Neural cell (in vitro differentiated cells): ENCODE measurements around the gene POMT1.

Experiments
- CTCF ChIP-seq: fragments of 450-650 bp; IDR thresholded peaks from 2 replicates; pipeline ENCODE4 v1.5.1; 2014; ENCODE audit warnings: antibody characterized with exemption, mild to moderate bottlenecking, moderate library complexity; ENCODE audit not compliant: poor library complexity, severe bottlenecking
- EP300 ChIP-seq: fragments of 450-650 bp; conservative IDR thresholded peaks from 2 replicates; pipeline ENCODE4 v1.6.1; 2014; ENCODE audit warnings: antibody characterized with exemption, mild to moderate bottlenecking, moderate library complexity; ENCODE audit not compliant: poor library complexity, severe bottlenecking
- EZH2 ChIP-seq: fragments of 200-600, 300-800 bp; shearing (Covaris generic), sonication (generic); IDR thresholded peaks from 2 replicates; pipeline ENCODE4 v1.6.1; 2014; ENCODE audit warnings: antibody characterized with exemption, low read length, borderline replicate concordance, mild to moderate bottlenecking; ENCODE audit not compliant: insufficient read depth, poor library complexity, severe bottlenecking
- MXI1 ChIP-seq: fragments of 450-650 bp; conservative IDR thresholded peaks from 2 replicates; pipeline ENCODE4 v1.6.1; 2014; ENCODE audit warnings: antibody characterized with exemption, mild to moderate bottlenecking; ENCODE audit not compliant: poor library complexity, severe bottlenecking
- POLR2AphosphoS5 ChIP-seq: IDR thresholded peaks from 2 replicates; pipeline ENCODE4 v1.6.1; 2012
- RAD21 ChIP-seq: fragments of 450-650 bp; conservative IDR thresholded peaks from 2 replicates; pipeline ENCODE4 v1.6.1; 2014; ENCODE audit warnings: antibody characterized with exemption, mild to moderate bottlenecking, moderate library complexity
- SMC3 ChIP-seq: fragments of 450-650 bp; conservative IDR thresholded peaks from 2 replicates; pipeline ENCODE4 v1.6.1; 2014; ENCODE audit warnings: antibody characterized with exemption, mild to moderate bottlenecking, moderate library complexity; ENCODE audit not compliant: poor library complexity
- TF ChIP-seq, protein P1 (sequence below): IDR thresholded peaks from 2 replicates; pipeline ENCODE4 v1.6.1; 2012; ENCODE audit warnings: borderline replicate concordance

- TF ChIP-seq POLR2AphosphoS5 (no peak), CTCF (peak; percentile 46), RAD21 (peak; percentile 41), SMC3 (peak; percentile 53), EZH2 (no peak), MXI1 (no peak), EP300 (no peak)
- TF ChIP-seq, protein P1, sequence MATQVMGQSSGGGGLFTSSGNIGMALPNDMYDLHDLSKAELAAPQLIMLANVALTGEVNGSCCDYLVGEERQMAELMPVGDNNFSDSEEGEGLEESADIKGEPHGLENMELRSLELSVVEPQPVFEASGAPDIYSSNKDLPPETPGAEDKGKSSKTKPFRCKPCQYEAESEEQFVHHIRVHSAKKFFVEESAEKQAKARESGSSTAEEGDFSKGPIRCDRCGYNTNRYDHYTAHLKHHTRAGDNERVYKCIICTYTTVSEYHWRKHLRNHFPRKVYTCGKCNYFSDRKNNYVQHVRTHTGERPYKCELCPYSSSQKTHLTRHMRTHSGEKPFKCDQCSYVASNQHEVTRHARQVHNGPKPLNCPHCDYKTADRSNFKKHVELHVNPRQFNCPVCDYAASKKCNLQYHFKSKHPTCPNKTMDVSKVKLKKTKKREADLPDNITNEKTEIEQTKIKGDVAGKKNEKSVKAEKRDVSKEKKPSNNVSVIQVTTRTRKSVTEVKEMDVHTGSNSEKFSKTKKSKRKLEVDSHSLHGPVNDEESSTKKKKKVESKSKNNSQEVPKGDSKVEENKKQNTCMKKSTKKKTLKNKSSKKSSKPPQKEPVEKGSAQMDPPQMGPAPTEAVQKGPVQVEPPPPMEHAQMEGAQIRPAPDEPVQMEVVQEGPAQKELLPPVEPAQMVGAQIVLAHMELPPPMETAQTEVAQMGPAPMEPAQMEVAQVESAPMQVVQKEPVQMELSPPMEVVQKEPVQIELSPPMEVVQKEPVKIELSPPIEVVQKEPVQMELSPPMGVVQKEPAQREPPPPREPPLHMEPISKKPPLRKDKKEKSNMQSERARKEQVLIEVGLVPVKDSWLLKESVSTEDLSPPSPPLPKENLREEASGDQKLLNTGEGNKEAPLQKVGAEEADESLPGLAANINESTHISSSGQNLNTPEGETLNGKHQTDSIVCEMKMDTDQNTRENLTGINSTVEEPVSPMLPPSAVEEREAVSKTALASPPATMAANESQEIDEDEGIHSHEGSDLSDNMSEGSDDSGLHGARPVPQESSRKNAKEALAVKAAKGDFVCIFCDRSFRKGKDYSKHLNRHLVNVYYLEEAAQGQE = no peak
Observed at GRCh38 chr9:131478421-131478868, 24.3 kb upstream of the POMT1 start.
